GM04504 (cell line): Measurements from ENCODE around the gene APOC3.
A peak's percentile ranks its signal among the peaks of the same experiment; 100 is the strongest.

ENCODE experiments used
- DNase-seq: peaks from one replicate; pipeline ENCODE4 v3.0.0-alpha.2; 2012; ENCODE audit warnings: low read depth

Gene APOC3

GRCh38 chr11:116876656-116877055 is 46.9 kb downstream of the APOC3 start:
- DNase-seq = no peak

GRCh38 chr11:116879800-116880625 is 50.3 kb downstream of the APOC3 start:
- DNase-seq = no peak

GRCh38 chr11:116881143-116881542 is 51.4 kb downstream of the APOC3 start:
- DNase-seq = no peak

- peak; percentile 84 for DNase-seq
Observed at GRCh38 chr11:116882386-116882785, 52.7 kb downstream of the APOC3 start.
